ENCODE measurements around the gene GLCCI1. TPM values are rescaled to one million over a fixed set of nuclear protein-coding genes. Genes with fewer than 3 reads are reported as not detected.

Gene GLCCI1
- total and polyA plus RNA-seq, 4 donors, result 1.4 to 5.9 (median 4.3) TPM

DNA sequence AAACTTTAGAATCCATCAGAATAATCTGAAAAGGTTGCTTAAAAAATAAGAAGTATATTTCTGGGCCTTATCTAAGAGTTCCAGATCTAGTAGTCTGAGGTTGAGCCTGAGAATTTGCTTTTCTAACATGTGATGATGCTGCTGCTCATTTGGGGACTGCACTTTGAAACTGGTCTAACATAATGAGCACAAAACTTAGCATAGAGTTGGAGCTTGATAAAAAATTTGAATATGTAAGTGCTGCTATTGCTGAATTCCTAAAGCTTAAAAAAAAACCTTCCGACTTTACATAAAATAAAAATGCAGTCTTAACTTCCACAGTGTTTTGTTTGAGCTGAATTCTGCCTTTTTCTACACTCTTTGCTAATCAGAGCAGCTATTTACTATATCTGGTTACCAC lies 48.8 kb downstream of the GLCCI1 start:
- Histone ChIP-seq H3K36me3 (ENCODE audit: control insufficient read depth in 4 of 4, insufficient read depth in 3 of 4, low read depth in 1 of 4, low read length in 3 of 4) (no peaks in the 10 kb centered on the region), H3K9ac (ENCODE audit: low read depth in 1 of 2, low read length in 2 of 2) (no peak overlapping the region), H3K9me3 (ENCODE audit: control insufficient read depth in 4 of 4, low read length in 3 of 4) (no peaks in the 10 kb centered on the region), H3K4me3 (ENCODE audit: low read depth in 1 of 3, low read length in 3 of 3) (no peak overlapping the region), H3K4me1 (ENCODE audit: control insufficient read depth in 4 of 4, insufficient read depth in 4 of 4, low read length in 3 of 4) (peaks cover 0 to 1% (median under 1%) of the 10 kb centered on the region in 4 donors), H3K27me3 (ENCODE audit: control insufficient read depth in 4 of 4, insufficient read depth in 4 of 4, low read length in 3 of 4) (no peaks in the 10 kb centered on the region), H3K27ac (ENCODE audit: low read depth in 1 of 2, low read length in 2 of 2) (no peak overlapping the region)
- 97% methylated on average over 1 of the region's 1 CpG for WGBS
- no peak for DNase-seq (ENCODE audit: low spot score)
- TF ChIP-seq JUND (IDR thresholded peaks at IDR 0.05) (no peak), RAD21 (IDR thresholded peaks at IDR 0.05) (no peak), GABPA (IDR thresholded peaks at IDR 0.05 in 1 of 2, conservative IDR thresholded peaks at IDR 0.05 in 1 of 2) (no peak), RXRA (IDR thresholded peaks at IDR 0.05) (no peak), EGR1 (IDR thresholded peaks at IDR 0.05; ENCODE audit: low read depth in 2 of 2) (no peak)
- TF ChIP-seq, protein P1, sequence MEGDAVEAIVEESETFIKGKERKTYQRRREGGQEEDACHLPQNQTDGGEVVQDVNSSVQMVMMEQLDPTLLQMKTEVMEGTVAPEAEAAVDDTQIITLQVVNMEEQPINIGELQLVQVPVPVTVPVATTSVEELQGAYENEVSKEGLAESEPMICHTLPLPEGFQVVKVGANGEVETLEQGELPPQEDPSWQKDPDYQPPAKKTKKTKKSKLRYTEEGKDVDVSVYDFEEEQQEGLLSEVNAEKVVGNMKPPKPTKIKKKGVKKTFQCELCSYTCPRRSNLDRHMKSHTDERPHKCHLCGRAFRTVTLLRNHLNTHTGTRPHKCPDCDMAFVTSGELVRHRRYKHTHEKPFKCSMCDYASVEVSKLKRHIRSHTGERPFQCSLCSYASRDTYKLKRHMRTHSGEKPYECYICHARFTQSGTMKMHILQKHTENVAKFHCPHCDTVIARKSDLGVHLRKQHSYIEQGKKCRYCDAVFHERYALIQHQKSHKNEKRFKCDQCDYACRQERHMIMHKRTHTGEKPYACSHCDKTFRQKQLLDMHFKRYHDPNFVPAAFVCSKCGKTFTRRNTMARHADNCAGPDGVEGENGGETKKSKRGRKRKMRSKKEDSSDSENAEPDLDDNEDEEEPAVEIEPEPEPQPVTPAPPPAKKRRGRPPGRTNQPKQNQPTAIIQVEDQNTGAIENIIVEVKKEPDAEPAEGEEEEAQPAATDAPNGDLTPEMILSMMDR (IDR thresholded peaks at IDR 0.05; ENCODE audit: low read depth, low read length, missing input control), result no peak

DNA sequence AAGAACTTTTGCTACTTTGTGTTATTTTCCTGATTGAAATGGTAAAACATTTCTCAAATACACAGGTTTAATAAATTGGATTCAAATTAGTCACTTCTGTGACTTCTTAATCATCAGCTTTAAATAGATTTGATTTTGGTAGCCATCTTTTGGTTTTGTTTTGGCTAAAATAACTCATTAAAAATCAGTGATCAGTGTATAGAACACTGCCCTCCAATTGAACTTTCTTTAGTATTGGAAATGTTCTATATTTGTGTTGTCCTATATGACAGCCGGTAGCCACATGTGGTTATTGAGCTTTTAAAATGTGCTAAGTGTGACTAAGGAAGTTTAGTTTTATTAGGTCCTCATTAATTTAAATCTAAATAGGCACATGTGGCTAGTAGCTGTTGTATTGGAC lies 50.4 kb downstream of the GLCCI1 start:
- WGBS, result 92% methylated on average over 1 of the region's 1 CpG
- DNase-seq (ENCODE audit: low spot score), result no peak

More for the DNA sequence above, 50.4 kb downstream of the GLCCI1 start:
- H3K36me3 ChIP-seq (ENCODE audit: control insufficient read depth in 4 of 4, insufficient read depth in 3 of 4, low read depth in 1 of 4, low read length in 3 of 4), result no peaks in the 10 kb centered on the region
- H3K9me3 ChIP-seq (ENCODE audit: control insufficient read depth in 4 of 4, low read length in 3 of 4), result no peaks in the 10 kb centered on the region
- H3K27ac ChIP-seq (ENCODE audit: low read depth in 1 of 2, low read length in 2 of 2), result no peak overlapping the region
- H3K4me3 ChIP-seq (ENCODE audit: low read depth in 1 of 3, low read length in 3 of 3), result no peak overlapping the region
- TF ChIP-seq, protein P2, sequence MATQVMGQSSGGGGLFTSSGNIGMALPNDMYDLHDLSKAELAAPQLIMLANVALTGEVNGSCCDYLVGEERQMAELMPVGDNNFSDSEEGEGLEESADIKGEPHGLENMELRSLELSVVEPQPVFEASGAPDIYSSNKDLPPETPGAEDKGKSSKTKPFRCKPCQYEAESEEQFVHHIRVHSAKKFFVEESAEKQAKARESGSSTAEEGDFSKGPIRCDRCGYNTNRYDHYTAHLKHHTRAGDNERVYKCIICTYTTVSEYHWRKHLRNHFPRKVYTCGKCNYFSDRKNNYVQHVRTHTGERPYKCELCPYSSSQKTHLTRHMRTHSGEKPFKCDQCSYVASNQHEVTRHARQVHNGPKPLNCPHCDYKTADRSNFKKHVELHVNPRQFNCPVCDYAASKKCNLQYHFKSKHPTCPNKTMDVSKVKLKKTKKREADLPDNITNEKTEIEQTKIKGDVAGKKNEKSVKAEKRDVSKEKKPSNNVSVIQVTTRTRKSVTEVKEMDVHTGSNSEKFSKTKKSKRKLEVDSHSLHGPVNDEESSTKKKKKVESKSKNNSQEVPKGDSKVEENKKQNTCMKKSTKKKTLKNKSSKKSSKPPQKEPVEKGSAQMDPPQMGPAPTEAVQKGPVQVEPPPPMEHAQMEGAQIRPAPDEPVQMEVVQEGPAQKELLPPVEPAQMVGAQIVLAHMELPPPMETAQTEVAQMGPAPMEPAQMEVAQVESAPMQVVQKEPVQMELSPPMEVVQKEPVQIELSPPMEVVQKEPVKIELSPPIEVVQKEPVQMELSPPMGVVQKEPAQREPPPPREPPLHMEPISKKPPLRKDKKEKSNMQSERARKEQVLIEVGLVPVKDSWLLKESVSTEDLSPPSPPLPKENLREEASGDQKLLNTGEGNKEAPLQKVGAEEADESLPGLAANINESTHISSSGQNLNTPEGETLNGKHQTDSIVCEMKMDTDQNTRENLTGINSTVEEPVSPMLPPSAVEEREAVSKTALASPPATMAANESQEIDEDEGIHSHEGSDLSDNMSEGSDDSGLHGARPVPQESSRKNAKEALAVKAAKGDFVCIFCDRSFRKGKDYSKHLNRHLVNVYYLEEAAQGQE (IDR thresholded peaks at IDR 0.05), result no peak
- no peak for TF ChIP-seq TAF1 (conservative IDR thresholded peaks at IDR 0.05)
- TF ChIP-seq, protein P3, sequence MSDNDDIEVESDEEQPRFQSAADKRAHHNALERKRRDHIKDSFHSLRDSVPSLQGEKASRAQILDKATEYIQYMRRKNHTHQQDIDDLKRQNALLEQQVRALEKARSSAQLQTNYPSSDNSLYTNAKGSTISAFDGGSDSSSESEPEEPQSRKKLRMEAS (IDR thresholded peaks at IDR 0.05), result no peak
- no peak for TF ChIP-seq FOXA1 (IDR thresholded peaks at IDR 0.05)
- TF ChIP-seq, protein P1 (IDR thresholded peaks at IDR 0.05; ENCODE audit: low read depth, low read length, missing input control), result no peak
- no peak for TF ChIP-seq EGR1 (IDR thresholded peaks at IDR 0.05; ENCODE audit: low read depth in 2 of 2)
- TF ChIP-seq GABPA (IDR thresholded peaks at IDR 0.05 in 1 of 2, conservative IDR thresholded peaks at IDR 0.05 in 1 of 2), result no peak
- H3K9ac ChIP-seq (ENCODE audit: low read depth in 1 of 2, low read length in 2 of 2), result no peak overlapping the region
- H3K4me1 ChIP-seq (ENCODE audit: control insufficient read depth in 4 of 4, insufficient read depth in 4 of 4, low read length in 3 of 4), result peaks cover 0 to 11% (median 4%) of the 10 kb centered on the region in 4 donors
- H3K27me3 ChIP-seq (ENCODE audit: control insufficient read depth in 4 of 4, insufficient read depth in 4 of 4, low read length in 3 of 4), result no peaks in the 10 kb centered on the region

Measured in liver (tissue), 9 donors.